WTC11 (cell line): ENCODE measurements around the gene GAB4. TPM values are rescaled to one million over a fixed set of nuclear protein-coding genes. Genes with fewer than 3 reads are reported as not detected.
"Not testable (repeated sequence)": the region's sequence is repeated elsewhere in the genome, so short reads cannot be mapped to it uniquely, and the experiment has no call there.

Experiments
- ATAC-seq: fragments of 200-7000 bp; cut with Tn5 transposase; 2 replicates; pipeline ENCODE4 v1.10.0; 2021; ENCODE audit warnings: mild to moderate bottlenecking, moderate library complexity
- CTCF ChIA-PET: fragments of 300-600 bp; sonication (Branson Sonifier 250); formaldehyde crosslinking; loops from one replicate; lab custom pipeline; 2021; ENCODE audit warnings: antibody characterized with exemption; lab: Charles Lee
- POLR2A ChIA-PET: fragments of 350-600 bp; sonication (Branson Sonifier 250); formaldehyde crosslinking; loops from one replicate; lab custom pipeline; 2021; ENCODE audit warnings: antibody characterized with exemption; lab: Charles Lee
- DNase-seq: peaks from one replicate; pipeline ENCODE4 v3.0.0; 2021; ENCODE audit warnings: low spot score
- H3K27ac Mint-ChIP-seq: 2 replicates; pipeline ENCODE4 v1.8.0; 2021; ENCODE audit warnings: mixed read lengths
- H3K27me3 Mint-ChIP-seq: 2 replicates; pipeline ENCODE4 v1.8.0; 2021; ENCODE audit warnings: low read depth, mild to moderate bottlenecking, moderate library complexity, mixed read lengths
- H3K36me3 Mint-ChIP-seq: 2 replicates; pipeline ENCODE4 v1.8.0; 2021; ENCODE audit warnings: mixed read lengths
- H3K4me1 Mint-ChIP-seq: 2 replicates; pipeline ENCODE4 v1.8.0; 2022; ENCODE audit warnings: mixed read lengths
- H3K4me3 Mint-ChIP-seq: 2 replicates; pipeline ENCODE4 v1.8.0; 2021; ENCODE audit warnings: mild to moderate bottlenecking, moderate library complexity, mixed read lengths
- H3K9me3 Mint-ChIP-seq: 2 replicates; pipeline ENCODE4 v1.8.0; 2021; ENCODE audit warnings: mixed read lengths
- ATF1 ChIP-seq: sonication (generic); formaldehyde crosslinking; IDR thresholded peaks from 2 replicates; pipeline ENCODE4 v1.8.1; 2023; ENCODE audit warnings: mild to moderate bottlenecking, moderate library complexity, missing genetic modification reagents
- E2F4 ChIP-seq: sonication (generic); formaldehyde crosslinking; IDR thresholded peaks from 2 replicates; pipeline ENCODE4 v1.8.1; 2022; ENCODE audit warnings: low read depth, mild to moderate bottlenecking, moderate library complexity, missing genetic modification reagents, borderline replicate concordance
- ELF4 ChIP-seq: sonication (generic); formaldehyde crosslinking; IDR thresholded peaks from 2 replicates; pipeline ENCODE4 v1.8.1; 2022; ENCODE audit warnings: low read depth, mild to moderate bottlenecking, moderate library complexity, missing genetic modification reagents
- GABPB1 ChIP-seq: sonication (generic); formaldehyde crosslinking; IDR thresholded peaks from 2 replicates; pipeline ENCODE4 v1.8.1; 2023; ENCODE audit warnings: mild to moderate bottlenecking, missing genetic modification reagents
- HMGXB4 ChIP-seq: sonication (generic); formaldehyde crosslinking; IDR thresholded peaks from 2 replicates; pipeline ENCODE4 v1.8.1; 2023; ENCODE audit warnings: mild to moderate bottlenecking, moderate library complexity, missing genetic modification reagents
- KAT7 ChIP-seq: sonication (generic); formaldehyde crosslinking; IDR thresholded peaks from 2 replicates; pipeline ENCODE4 v1.8.1; 2023; ENCODE audit warnings: missing genetic modification reagents, mild to moderate bottlenecking, borderline replicate concordance
- MYBL2 ChIP-seq: sonication (generic); formaldehyde crosslinking; IDR thresholded peaks from 2 replicates; pipeline ENCODE4 v1.8.1; 2023; ENCODE audit warnings: mild to moderate bottlenecking, moderate library complexity, missing genetic modification reagents
- NFE2L1 ChIP-seq: sonication (generic); formaldehyde crosslinking; IDR thresholded peaks from 2 replicates; pipeline ENCODE4 v1.8.1; 2023; ENCODE audit warnings: missing genetic modification reagents
- SMAD3 ChIP-seq: sonication (generic); formaldehyde crosslinking; IDR thresholded peaks from 2 replicates; pipeline ENCODE4 v1.8.0; 2022; ENCODE audit warnings: missing genetic modification reagents, mild to moderate bottlenecking, borderline replicate concordance
- SP1 ChIP-seq: sonication (generic); formaldehyde crosslinking; conservative IDR thresholded peaks from 2 replicates; pipeline ENCODE4 v1.8.1; 2022; ENCODE audit warnings: missing genetic modification reagents
- ZBTB21 ChIP-seq: sonication (generic); formaldehyde crosslinking; IDR thresholded peaks from 2 replicates; pipeline ENCODE4 v1.8.1; 2023; ENCODE audit warnings: mild to moderate bottlenecking, missing genetic modification reagents, borderline replicate concordance
- total RNA-seq: library from RNA; stranded (reverse); gene quantifications from 3 replicates; pipeline ENCODE4 v1.2.3, GENCODE V29; 2021
- TF ChIP-seq, protein P1 (sequence below): fragments of 200-600 bp; IDR thresholded peaks from 2 replicates; pipeline ENCODE4 v1.8.0; 2022; ENCODE audit warnings: antibody characterized with exemption
- TF ChIP-seq, protein P2 (sequence below): fragments of 250-450 bp; sonication (Bioruptor Pico); IDR thresholded peaks from 2 replicates; pipeline ENCODE4 v1.9.0; 2021; ENCODE audit warnings: moderate library complexity, mild to moderate bottlenecking, inconsistent platforms, borderline replicate concordance
- TF ChIP-seq, protein P3 (sequence below): sonication (generic); formaldehyde crosslinking; IDR thresholded peaks from 2 replicates; pipeline ENCODE4 v1.8.0; 2022; ENCODE audit warnings: missing genetic modification reagents
- TF ChIP-seq, protein P4 (sequence below): sonication (generic); formaldehyde crosslinking; IDR thresholded peaks from 2 replicates; pipeline ENCODE4 v1.8.1; 2023; ENCODE audit warnings: mild to moderate bottlenecking, missing genetic modification reagents

GAB4 gene
- total RNA-seq, 1 experiment from 2014 or later = 0.09 TPM

DNA sequence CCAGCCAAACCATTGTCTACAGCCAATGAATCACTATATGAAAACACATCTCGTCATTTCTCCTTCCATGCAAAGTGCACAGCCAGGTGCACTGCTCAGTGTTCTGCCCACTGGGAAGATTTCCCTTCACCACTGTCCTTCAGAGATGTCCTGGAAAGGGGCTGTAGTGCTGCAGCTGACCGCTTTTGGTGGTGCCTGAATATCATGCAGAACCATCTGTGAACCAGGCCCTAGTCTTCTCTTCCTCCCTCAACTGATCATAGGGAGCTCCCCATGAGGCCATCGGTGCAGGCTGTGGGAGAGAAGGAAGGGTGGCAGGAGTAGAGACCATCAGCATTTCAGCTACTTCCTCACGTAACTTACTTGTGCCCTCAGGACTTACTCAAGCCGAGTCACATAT, 70.2 kb downstream of the GAB4 start (continued):
- TF ChIP-seq, protein P1, sequence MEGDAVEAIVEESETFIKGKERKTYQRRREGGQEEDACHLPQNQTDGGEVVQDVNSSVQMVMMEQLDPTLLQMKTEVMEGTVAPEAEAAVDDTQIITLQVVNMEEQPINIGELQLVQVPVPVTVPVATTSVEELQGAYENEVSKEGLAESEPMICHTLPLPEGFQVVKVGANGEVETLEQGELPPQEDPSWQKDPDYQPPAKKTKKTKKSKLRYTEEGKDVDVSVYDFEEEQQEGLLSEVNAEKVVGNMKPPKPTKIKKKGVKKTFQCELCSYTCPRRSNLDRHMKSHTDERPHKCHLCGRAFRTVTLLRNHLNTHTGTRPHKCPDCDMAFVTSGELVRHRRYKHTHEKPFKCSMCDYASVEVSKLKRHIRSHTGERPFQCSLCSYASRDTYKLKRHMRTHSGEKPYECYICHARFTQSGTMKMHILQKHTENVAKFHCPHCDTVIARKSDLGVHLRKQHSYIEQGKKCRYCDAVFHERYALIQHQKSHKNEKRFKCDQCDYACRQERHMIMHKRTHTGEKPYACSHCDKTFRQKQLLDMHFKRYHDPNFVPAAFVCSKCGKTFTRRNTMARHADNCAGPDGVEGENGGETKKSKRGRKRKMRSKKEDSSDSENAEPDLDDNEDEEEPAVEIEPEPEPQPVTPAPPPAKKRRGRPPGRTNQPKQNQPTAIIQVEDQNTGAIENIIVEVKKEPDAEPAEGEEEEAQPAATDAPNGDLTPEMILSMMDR = no peak
- no peak for TF ChIP-seq E2F4
- TF ChIP-seq, protein P2, sequence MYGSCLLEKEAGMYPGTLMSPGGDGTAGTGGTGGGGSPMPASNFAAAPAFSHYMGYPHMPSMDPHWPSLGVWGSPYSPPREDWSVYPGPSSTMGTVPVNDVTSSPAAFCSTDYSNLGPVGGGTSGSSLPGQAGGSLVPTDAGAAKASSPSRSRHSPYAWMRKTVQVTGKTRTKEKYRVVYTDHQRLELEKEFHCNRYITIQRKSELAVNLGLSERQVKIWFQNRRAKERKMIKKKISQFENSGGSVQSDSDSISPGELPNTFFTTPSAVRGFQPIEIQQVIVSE (CRISPR knock-in tag) = no peak
- TF ChIP-seq SMAD3 (CRISPR knock-in tag) = no peak
- TF ChIP-seq, protein P3, sequence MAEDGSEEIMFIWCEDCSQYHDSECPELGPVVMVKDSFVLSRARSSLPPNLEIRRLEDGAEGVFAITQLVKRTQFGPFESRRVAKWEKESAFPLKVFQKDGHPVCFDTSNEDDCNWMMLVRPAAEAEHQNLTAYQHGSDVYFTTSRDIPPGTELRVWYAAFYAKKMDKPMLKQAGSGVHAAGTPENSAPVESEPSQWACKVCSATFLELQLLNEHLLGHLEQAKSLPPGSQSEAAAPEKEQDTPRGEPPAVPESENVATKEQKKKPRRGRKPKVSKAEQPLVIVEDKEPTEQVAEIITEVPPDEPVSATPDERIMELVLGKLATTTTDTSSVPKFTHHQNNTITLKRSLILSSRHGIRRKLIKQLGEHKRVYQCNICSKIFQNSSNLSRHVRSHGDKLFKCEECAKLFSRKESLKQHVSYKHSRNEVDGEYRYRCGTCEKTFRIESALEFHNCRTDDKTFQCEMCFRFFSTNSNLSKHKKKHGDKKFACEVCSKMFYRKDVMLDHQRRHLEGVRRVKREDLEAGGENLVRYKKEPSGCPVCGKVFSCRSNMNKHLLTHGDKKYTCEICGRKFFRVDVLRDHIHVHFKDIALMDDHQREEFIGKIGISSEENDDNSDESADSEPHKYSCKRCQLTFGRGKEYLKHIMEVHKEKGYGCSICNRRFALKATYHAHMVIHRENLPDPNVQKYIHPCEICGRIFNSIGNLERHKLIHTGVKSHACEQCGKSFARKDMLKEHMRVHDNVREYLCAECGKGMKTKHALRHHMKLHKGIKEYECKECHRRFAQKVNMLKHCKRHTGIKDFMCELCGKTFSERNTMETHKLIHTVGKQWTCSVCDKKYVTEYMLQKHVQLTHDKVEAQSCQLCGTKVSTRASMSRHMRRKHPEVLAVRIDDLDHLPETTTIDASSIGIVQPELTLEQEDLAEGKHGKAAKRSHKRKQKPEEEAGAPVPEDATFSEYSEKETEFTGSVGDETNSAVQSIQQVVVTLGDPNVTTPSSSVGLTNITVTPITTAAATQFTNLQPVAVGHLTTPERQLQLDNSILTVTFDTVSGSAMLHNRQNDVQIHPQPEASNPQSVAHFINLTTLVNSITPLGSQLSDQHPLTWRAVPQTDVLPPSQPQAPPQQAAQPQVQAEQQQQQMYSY (CRISPR knock-in tag) = no peak
- no peak for TF ChIP-seq KAT7 (CRISPR knock-in tag)
- TF ChIP-seq, protein P4, sequence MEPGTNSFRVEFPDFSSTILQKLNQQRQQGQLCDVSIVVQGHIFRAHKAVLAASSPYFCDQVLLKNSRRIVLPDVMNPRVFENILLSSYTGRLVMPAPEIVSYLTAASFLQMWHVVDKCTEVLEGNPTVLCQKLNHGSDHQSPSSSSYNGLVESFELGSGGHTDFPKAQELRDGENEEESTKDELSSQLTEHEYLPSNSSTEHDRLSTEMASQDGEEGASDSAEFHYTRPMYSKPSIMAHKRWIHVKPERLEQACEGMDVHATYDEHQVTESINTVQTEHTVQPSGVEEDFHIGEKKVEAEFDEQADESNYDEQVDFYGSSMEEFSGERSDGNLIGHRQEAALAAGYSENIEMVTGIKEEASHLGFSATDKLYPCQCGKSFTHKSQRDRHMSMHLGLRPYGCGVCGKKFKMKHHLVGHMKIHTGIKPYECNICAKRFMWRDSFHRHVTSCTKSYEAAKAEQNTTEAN = no peak
- no peak for TF ChIP-seq ZBTB21 (CRISPR knock-in tag)

DNA sequence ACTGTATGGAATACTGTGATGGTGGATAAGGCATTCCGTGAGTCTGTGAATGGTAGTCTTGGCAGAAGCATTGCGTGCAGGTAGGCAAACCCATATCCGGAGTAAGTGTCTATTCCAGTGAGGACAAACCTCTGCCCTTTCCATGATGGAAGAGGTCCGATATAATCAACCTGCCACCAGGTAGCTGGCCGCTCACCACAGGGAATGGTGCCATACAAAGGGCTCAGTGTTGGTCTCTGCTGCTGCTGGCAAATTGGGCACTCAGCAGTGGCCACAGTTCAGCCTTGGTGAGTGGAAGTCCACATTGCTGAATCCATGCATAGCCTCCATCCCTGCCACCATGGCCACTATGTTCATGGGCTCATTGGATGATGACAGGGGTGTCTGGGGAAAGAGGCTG, 70.8 kb downstream of the GAB4 start:
- ATAC-seq, H3K4me1 Mint-ChIP-seq, POLR2A ChIA-PET, CTCF ChIA-PET, DNase-seq, H3K4me3 Mint-ChIP-seq, H3K27ac Mint-ChIP-seq: not testable (repeated sequence)
- peaks cover 89% of the 10 kb centered on the region for H3K9me3 Mint-ChIP-seq
- peaks cover 31% of the 10 kb centered on the region for H3K27me3 Mint-ChIP-seq
- peaks cover 23% of the 10 kb centered on the region for H3K36me3 Mint-ChIP-seq

DNA sequence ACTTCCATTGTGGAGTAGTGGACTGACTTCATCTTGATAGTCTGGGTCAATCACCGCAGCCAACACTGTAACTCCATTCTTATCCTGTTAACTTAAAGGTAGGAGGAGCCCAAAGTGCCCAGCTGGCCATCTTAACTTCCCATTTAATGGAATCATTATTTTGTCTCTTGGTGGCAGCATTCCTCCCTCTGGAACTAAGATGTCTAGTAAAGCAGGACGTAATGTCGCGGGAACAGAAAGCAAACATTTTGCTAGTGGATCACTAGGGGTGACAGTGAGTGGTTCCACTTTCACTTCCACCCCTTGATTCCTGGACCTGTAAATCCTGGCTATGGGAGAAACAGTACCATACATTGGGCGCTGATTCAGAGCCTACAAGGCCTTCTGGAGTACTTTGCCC, 71.4 kb downstream of the GAB4 start:
- no peak for TF ChIP-seq SP1 (CRISPR knock-in tag)
- no peak for TF ChIP-seq ATF1 (CRISPR knock-in tag)
- TF ChIP-seq, protein P4 = no peak
- TF ChIP-seq ELF4 (CRISPR knock-in tag) = no peak
- no peak for TF ChIP-seq MYBL2 (CRISPR knock-in tag)
- no peak for TF ChIP-seq NFE2L1 (CRISPR knock-in tag)
- TF ChIP-seq HMGXB4 (CRISPR knock-in tag) = no peak
- TF ChIP-seq GABPB1 (CRISPR knock-in tag) = no peak
- no peak for TF ChIP-seq E2F4
- Mint-ChIP-seq H3K9me3 (peaks cover 89% of the 10 kb centered on the region), H3K27ac (no peak overlapping the region), H3K27me3 (peaks cover 30% of the 10 kb centered on the region), H3K4me3 (no peak overlapping the region), H3K4me1 (no peaks in the 10 kb centered on the region), H3K36me3 (peaks cover 23% of the 10 kb centered on the region)
- POLR2A ChIA-PET = no interaction called here
- DNase-seq = no peak
- CTCF ChIA-PET = no interaction called here
- no peak for ATAC-seq
